ENCODE measurements around the gene TAS2R41. TPM values are rescaled to one million over a fixed set of nuclear protein-coding genes. Genes with fewer than 3 reads are reported as not detected.

Gene TAS2R41
- total and polyA plus RNA-seq, 7 donors = not detected

DNA sequence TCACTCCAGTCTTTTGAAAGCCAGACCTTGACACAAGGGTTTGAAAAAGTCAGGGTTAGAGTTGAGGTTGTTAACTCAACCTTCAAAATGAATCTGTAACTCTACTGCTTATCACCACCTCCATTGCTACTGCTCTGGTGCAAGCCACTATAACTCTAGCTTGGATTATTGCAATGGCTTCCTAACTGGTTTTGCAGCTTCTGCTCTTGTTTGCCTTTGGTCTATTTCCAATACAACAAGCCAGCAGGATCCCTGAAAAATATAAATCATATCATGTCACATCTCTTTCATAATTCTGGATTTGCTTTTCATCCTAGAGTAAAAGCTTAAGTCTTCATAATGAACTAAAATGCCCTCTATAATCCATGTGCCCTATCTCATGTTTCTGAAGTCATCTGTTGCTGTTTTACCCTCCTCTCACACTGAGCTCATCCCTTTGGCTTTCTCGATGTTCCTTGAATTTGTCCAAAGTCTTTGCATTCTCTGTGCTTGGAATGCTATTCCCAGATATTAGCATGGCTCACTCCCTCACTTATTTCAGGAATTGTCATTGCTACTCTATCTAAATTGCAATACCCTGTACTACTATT lies 23.5 kb upstream of the TAS2R41 start:
- no peak overlapping the region for H3K27ac ChIP-seq
- intact Hi-C loops (cut with DNase I) = no loop called here
- no peak overlapping the region for H3K4me3 ChIP-seq
- DNase-seq (no peak), ATAC-seq (no peak)
- no peaks in the 10 kb centered on the region for H3K36me3 ChIP-seq (ENCODE audit: insufficient read depth in 1 of 2, low read depth in 1 of 2)
- H3K9me3 ChIP-seq = no peaks in the 10 kb centered on the region
- 17 to 37% (median 29%) methylated on average over 1 of the region's 1 CpG for WGBS, 3 donors
- TF ChIP-seq, protein P1, sequence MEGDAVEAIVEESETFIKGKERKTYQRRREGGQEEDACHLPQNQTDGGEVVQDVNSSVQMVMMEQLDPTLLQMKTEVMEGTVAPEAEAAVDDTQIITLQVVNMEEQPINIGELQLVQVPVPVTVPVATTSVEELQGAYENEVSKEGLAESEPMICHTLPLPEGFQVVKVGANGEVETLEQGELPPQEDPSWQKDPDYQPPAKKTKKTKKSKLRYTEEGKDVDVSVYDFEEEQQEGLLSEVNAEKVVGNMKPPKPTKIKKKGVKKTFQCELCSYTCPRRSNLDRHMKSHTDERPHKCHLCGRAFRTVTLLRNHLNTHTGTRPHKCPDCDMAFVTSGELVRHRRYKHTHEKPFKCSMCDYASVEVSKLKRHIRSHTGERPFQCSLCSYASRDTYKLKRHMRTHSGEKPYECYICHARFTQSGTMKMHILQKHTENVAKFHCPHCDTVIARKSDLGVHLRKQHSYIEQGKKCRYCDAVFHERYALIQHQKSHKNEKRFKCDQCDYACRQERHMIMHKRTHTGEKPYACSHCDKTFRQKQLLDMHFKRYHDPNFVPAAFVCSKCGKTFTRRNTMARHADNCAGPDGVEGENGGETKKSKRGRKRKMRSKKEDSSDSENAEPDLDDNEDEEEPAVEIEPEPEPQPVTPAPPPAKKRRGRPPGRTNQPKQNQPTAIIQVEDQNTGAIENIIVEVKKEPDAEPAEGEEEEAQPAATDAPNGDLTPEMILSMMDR (IDR thresholded peaks at IDR 0.05) = no peak
- H3K4me1 ChIP-seq = no peaks in the 10 kb centered on the region
- H3K27me3 ChIP-seq (ENCODE audit: insufficient read depth in 3 of 3, low read length in 2 of 3) = peaks cover 0 to 4% (median 0%) of the 10 kb centered on the region in 3 donors

- Histone ChIP-seq H3K36me3 (ENCODE audit: insufficient read depth in 1 of 2, low read depth in 1 of 2) (no peaks in the 10 kb centered on the region), H3K9me3 (no peaks in the 10 kb centered on the region), H3K27ac (no peak overlapping the region), H3K4me1 (no peaks in the 10 kb centered on the region), H3K27me3 (ENCODE audit: insufficient read depth in 3 of 3, low read length in 2 of 3) (peaks cover 0 to 4% (median 0%) of the 10 kb centered on the region in 3 donors), H3K4me3 (no peak overlapping the region)
- WGBS, 3 donors = 90 to 97% (median 91%) methylated on average over 2 of the region's 2 CpGs
- ATAC-seq (no peak), DNase-seq (no peak)
- intact Hi-C loops (cut with DNase I) = no loop called here
- TF ChIP-seq, protein P1 (IDR thresholded peaks at IDR 0.05) = no peak
Observed at GRCh38 chr7:143455491-143455890, 22.2 kb upstream of the TAS2R41 start.

GRCh38 chr7:143455942-143456341 lies 21.7 kb upstream of the TAS2R41 start:
- TF ChIP-seq, protein P1 (IDR thresholded peaks at IDR 0.05) = no peak
- Histone ChIP-seq H3K27me3 (ENCODE audit: insufficient read depth in 3 of 3, low read length in 2 of 3) (peaks cover 0 to 4% (median 0%) of the 10 kb centered on the region in 3 donors), H3K4me3 (no peak overlapping the region), H3K36me3 (ENCODE audit: insufficient read depth in 1 of 2, low read depth in 1 of 2) (no peaks in the 10 kb centered on the region), H3K4me1 (no peaks in the 10 kb centered on the region), H3K27ac (no peak overlapping the region), H3K9me3 (no peaks in the 10 kb centered on the region)
- ATAC-seq = no peak
- 77 to 90% (median 88%) methylated on average over 4 of the region's 4 CpGs for WGBS, 3 donors
- intact Hi-C loops (cut with DNase I) = no loop called here
- DNase-seq = no peak

DNA sequence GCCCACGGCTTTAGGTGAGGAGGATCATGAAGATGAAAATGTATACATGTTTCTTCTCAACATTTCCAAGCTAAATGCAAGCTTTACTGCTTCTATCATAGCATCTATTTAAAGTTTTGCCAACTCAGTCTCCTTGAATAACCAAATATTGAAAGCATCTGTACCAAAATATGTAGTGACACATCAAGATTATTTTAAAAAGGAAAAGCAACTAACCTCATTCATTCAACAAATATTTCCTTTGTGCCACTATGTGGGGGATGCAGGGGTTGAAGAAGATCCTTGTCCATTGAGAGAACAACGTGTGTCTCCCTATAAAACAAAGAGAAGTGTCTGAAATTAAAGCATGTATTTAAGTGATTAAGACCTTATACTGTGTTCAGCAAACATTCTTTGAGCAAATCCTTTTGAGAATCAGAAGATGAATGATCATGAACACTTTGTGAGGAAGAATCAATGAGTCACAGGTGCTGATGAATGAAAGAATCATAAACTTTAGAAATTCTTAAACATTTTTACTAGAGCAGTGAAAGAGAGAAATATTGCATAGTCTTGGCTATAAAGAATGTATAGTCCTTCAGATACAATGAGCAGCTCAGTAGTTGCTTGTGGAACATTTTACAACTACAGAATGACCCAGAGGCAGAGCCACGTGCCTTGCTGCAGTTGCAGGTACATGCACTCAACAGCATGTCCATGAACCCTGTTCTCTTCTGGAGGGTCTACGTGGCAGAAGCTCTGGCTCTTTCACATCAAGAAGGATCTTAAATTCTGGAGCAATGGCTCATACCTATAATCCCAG lies 20.5 kb upstream of the TAS2R41 start:
- DNase-seq = no peak
- Histone ChIP-seq H3K9me3 (no peaks in the 10 kb centered on the region), H3K4me1 (no peaks in the 10 kb centered on the region), H3K36me3 (ENCODE audit: insufficient read depth in 1 of 2, low read depth in 1 of 2) (no peaks in the 10 kb centered on the region), H3K27me3 (ENCODE audit: insufficient read depth in 3 of 3, low read length in 2 of 3) (peaks cover 0 to 2% (median 0%) of the 10 kb centered on the region in 3 donors), H3K4me3 (no peak overlapping the region), H3K27ac (no peak overlapping the region)
- TF ChIP-seq, protein P1 (IDR thresholded peaks at IDR 0.05) = no peak
- intact Hi-C loops (cut with DNase I) = no loop called here
- no peak for ATAC-seq
- WGBS, 3 donors = 77 to 85% (median 83%) methylated on average over 4 of the region's 4 CpGs

All from psoas muscle (tissue), 8 donors.